LNCAP (cell line): ENCODE results near the gene PTN.

Source experiments
- TF ChIP-seq, protein P1 (sequence below): fragments of 450-650 bp; IDR thresholded peaks from 2 replicates; pipeline ENCODE4 v1.5.1; 2017; ENCODE audit warnings: mild to moderate bottlenecking

Gene PTN, protein sequence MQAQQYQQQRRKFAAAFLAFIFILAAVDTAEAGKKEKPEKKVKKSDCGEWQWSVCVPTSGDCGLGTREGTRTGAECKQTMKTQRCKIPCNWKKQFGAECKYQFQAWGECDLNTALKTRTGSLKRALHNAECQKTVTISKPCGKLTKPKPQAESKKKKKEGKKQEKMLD

DNA sequence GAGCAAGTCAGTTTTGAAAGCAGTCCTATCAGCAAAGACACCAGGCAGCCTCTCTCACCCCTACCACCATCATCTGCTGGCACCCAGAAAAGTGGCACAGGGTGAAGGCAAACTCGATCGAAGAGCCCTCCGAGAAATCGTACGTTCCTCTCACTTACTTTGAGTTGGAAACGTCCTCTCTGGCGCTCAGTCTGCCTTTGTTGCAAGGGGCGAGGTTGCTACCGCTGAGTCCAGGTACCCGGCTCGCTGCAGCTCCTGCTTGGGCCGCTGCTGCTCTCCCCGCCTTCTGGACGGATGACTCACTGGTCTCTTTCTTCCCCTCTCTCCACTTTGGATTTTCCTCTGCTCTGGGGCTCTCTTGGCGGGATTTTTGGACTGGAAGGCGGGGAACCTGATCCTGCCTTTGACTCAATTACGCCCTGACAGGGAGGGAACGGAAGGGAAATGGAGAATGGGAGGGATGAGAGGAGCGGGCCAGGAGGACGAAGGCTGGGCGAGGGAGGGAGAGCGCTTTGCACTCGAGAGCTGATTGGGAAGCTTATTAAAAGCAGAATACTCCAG, at the start of gene PTN:
Gene PTN (minus strand): TSS at position 453 of the 561 bp plus-strand sequence. CDS start 88,760 bp downstream, outside the sequence.
- TF ChIP-seq, protein P1, sequence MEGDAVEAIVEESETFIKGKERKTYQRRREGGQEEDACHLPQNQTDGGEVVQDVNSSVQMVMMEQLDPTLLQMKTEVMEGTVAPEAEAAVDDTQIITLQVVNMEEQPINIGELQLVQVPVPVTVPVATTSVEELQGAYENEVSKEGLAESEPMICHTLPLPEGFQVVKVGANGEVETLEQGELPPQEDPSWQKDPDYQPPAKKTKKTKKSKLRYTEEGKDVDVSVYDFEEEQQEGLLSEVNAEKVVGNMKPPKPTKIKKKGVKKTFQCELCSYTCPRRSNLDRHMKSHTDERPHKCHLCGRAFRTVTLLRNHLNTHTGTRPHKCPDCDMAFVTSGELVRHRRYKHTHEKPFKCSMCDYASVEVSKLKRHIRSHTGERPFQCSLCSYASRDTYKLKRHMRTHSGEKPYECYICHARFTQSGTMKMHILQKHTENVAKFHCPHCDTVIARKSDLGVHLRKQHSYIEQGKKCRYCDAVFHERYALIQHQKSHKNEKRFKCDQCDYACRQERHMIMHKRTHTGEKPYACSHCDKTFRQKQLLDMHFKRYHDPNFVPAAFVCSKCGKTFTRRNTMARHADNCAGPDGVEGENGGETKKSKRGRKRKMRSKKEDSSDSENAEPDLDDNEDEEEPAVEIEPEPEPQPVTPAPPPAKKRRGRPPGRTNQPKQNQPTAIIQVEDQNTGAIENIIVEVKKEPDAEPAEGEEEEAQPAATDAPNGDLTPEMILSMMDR, result no peak

DNA sequence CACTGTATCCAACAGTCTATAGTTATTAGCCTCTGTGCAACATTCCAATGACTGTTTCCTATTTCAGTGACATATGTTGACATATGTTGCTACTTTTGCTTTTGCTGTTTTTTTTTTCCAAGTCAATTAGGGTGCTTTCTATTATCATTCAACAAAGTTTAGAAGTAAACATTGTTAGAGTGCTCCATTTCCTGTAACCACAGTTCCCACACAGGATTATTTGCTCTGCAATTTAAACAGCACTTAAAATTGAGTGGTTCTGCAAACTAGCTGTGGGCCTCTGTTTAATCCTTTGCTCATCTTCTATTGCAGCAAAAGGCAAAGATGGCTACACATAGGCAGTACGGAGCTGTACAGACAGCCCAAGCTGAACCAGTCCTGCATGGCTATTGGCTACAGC, 46.5 kb upstream of the PTN start:
- TF ChIP-seq, protein P1, result no peak

DNA sequence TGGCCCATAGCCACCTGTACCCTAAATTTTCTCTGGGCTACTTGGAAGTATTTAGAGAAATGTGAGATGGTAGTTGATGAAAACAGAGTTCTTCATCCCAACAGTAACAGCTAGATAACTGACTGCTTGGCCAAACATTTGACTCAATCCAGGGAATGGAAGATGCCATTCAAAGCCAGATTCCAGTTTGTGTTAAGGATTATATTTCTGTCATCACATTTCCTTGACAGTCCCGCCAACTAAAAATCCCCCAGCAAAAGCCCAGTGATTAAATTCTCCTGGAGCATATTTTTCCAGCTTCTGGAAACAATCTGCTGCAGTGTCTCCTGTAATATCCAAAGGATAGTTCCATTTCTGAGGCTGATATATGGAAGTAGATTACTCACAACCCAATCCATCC, 45.4 kb upstream of the PTN start:
- TF ChIP-seq, protein P1, result no peak

DNA sequence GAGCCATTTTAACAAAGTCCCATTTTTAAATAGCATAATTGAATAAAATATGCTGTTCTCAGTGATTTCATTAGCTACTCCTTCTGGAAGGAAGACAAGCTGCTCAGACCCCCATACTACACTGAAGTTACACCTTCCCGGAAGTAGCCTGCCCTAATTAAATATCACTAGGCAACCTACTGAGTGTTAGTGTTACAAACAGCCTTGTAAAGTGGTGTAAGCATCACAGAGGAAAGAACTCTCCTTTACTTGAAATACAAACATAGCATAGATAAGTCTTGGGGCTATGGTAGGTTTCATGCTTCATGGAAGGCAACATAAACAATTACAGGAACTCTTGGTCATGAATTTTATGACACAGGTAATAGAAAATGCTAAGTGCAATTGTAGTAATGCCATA, 43.4 kb upstream of the PTN start:
- TF ChIP-seq, protein P1, result no peak

DNA sequence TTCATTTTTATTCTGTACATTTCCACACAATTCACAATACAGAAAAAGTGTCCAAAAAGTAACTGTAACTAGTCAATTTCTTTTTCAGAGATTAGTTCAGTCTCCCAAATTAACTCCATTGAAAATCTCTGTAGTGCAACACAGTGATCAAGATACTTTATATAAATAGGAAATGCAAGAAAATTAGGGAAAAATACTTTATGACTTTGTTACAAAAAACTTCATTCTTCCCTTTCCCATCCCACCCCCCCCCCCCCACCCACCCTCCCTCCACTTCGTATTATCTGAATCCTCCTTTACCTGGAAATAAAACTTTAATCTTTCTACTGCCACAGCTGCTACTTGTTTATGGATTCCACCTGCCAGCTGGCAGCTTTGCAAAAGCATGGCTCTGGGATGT, 37.5 kb upstream of the PTN start:
- TF ChIP-seq, protein P1, result no peak

DNA sequence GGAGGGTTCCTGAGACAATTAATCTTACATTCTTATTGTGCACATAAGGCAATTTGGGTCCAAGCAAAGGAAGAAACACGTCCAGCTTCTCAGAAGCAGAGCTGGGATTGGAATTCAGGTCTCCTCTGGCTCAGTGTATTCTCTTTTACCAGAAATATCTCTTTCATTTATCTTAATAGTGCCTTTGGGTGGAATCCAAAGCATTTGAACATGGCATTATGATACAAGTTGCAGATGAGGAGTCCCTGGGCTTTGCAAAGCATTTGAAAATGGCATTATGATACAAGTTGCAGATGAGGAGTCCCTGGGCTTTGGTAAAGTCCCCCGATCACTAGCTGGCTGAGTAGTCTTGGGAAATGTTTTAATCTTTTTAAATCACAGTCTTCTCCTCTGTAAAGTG, 30.0 kb upstream of the PTN start:
- TF ChIP-seq, protein P1, result no peak

DNA sequence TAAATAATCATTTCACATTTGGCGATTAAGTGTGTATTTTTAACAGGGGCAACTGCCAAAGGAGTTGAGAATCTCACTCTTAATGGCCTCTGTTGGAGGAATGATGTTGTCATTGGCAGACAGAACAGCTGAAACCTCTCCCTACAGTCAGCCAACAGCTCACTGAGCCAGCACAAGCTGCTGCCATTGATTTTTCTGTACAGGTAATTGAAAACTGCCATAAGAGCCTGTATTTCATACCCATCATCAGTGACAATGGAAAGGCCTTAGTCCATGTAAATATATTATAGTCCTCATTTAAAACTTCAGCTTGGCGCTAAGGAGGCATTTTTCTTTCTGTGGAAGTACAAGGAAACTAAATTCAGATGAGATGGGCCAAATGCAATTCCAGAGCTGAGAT, 28.1 kb upstream of the PTN start:
- TF ChIP-seq, protein P1, result no peak

DNA sequence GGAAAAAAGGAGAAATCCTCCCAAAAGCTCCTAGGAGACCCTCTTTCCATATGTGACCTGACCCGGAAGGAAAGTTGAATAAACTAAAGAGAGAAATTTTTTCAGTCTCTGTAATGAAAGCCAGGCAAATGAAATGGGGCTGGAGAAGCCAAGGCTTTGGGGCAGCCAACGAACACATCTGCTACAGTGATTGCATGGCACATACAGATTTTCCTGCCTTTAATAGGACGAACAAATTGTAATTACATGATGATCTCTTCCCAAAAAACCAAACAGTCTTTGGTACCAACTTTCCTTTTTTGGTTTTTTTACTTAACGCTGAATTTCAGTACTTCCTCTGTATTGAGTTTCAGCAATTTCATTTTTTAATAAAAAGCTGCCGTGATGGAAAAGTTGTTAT, 23.5 kb upstream of the PTN start:
- TF ChIP-seq, protein P1, result no peak
